Activated T-helper 9 cell treated with anti-CD3 and anti-CD28 coated beads, Interleukin-2, amount 50 U/mL, for 16 hours (primary cell): ENCODE data around the gene IGF1R.
"Not testable (repeated sequence)": the region's sequence is repeated elsewhere in the genome, so short reads cannot be mapped to it uniquely, and the experiment has no call there.

Experiments used
- DNase-seq: peaks from one replicate; pipeline ENCODE4 v3.0.0-alpha.2; 2020; ENCODE audit warnings: low read depth

IGF1R gene

DNA sequence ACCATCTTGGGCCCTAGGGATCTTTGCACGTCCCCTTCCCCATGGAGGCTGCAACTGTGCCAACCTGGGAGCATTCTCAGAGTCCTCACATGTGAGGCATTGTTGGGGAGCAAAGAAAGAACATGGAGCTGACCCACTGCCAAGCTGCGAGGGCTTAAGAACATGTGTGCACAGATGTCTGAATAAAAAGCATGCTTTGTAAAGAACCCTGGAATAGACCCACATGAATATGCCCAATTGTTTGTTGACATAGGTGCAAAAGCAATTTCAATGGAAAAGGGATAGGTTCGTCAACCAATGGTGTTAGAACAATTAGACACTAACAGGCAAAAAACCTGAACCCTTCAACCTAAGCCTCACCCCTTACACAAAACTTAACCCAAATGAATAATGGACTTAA is 349.9 kb downstream of the IGF1R start:
- no peak for DNase-seq

DNA sequence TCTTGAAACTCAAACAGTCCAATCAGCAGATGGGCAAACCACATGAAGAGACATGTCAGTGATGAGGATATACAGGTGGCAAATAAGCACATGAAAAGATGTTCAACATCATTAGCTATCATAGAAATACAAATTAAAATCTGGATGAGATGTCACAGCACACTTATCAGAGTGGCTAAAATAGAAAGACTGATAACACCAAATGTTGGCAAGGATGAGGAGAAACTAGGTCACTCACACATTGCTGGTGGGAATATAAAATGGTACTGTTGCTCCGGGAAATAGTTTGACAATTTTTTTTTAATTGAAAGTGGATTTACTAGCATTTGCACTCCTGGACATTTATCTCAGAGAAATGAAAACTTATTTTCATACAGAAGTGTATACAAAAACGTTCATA is 350.9 kb downstream of the IGF1R start:
- DNase-seq = no peak

DNA sequence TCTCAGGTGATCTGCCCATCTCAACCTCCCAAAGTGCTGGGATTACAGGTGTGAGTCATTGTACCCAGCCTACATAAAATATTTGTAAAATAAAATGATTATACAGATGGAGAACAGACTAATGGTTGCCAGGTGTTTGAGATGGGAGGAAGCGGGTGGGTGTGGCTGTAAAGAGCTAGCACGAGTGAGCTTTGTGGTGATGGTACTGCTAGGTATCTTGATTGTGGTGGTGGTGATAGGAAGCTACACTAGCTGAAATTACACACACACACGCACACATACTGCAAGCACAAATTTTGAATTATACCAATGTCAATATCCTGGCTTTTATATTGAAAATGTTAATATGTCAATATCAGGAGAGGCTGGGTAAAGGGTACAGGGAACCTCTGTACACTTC is 353.9 kb downstream of the IGF1R start:
- no peak for DNase-seq

DNA sequence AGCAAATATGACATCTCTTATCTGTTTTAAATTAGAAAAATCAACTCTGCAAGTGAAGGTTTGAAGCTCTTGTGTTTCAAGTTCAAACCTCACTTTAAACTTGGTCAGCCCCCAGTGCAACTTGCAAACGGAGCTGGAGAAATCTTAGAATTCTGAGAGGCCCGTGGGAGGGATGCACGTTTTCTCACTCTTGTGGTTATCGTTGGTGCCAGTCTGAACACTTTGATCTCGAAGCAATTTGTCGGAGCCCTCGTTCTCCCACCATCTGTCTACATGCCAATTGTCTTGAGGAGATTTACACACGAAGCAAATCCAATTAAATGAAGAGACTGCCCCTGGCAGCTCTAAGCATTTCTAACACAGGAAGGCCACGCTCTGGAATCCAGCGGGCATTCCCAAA is 355.0 kb downstream of the IGF1R start:
- not testable (repeated sequence) for DNase-seq

DNA sequence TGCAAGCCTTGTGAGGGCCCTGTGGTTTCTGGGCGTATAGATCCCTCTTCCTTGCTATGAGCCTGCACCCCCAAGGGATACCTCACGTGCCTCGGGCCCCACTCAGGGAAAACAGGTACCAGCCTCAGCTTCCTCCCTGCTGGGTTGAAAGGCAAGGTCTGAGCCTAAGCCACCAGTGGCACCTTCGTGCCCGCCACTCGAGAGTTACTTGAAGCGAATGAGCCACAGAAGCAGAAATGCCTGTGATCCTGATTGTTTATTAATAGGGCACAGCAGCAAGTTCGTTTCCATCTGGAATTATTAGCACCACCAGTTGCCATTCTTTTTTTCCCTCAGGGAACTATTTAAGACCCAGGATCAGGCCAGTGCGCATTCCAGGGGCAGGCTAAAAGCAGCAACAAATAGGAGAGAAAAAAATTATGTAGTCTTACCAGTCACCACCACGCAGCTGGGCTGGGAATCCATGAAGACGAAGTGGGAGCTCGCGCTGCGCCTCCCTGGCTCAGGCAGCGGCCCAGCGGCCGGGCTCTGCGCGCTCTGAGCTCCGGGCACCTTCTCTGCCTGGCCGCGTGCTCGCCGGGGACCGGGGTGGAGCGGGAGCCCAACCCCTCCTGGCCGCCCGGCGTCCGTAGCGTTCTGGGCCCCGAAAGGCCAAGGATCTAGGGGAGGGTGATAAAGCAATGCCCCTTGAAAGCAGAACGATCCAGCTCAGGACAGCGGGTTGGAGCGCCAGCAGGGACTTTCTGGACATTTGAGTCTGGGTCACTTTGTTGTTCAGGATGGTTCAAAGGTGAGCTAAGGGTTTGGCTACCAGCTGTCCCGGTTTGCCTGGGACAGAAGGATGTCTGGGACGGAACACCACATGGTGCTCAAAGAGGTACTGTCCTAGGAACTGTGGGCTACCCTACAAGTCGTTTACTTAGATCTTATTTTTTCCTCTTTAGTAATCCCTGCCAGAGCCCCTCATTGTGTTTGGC is 356.9 kb downstream of the IGF1R start:
- DNase-seq = not testable (repeated sequence)

DNA sequence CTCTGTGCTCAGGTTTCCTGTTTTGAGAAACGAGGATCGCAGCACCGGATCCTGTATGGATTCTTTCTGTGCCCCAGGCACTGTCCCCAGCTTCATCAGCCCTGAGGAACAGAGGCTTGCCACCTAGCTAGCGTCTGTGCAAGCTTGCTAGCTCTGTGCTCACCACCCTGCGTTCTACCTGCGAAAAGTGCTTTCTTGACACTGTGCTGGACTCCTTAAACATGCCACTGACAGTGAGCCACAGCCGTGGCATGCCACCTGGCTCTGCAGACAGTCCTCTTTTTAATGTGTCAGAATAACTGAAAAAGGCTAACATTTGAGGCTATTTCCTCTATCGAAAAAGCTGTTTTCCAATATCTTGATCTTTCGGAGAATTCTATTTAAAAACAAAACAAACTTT is 357.8 kb downstream of the IGF1R start:
- no peak for DNase-seq

DNA sequence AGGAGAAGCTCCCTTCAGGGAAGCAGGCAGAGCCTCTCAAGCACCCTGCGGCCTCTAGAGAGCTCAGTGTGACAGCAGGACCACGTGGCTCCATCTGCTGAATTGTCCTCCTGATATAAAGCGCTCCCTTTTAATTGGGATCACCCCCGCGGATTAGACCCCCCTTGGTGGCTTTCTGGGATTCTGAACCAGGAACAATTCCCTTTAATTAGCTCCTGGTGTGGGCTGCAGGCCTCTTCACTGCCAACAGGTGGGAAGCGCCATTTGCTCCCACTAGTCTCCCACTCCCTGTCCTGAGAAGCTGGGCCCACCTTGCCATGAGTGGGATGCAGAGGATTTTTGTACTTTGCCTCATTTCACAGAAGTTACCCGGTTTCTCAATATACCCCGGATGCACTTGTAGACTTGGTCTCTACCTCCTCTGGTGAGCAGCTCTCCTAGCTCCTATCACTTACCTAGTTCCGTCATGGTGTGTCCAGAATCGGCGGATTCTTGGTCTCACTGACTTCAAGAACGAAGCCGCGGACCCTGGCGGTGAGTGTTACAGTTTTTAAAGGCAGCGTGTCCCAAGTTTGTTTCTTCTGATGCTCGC is 358.7 kb downstream of the IGF1R start:
- no peak for DNase-seq

DNA sequence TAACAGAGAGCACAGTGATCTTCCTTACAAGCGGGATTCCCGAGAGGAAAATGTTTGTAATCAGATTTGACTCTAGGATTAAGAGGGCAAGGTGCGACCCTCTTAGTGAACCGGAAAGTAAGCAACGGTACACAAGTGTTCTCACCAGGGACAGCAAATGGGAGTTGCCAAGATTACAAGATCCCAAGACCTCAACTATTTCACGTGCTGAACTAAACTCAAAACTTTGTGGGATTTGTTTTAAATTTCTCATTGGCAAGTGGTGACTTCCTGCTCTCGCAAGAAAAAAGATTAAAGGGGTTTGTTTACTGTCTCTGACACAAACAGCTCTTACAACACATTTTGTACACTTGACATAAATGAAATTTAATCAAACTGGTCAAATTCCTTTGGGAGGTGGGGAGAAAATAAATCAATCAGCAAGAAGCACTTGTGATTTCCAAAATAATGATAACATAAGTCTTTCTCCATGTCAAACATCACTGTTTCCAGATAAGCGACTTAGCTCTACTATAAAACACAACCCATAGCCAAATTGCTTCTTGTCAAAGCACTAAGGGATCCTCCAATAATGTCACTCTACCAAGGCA is 361.5 kb downstream of the IGF1R start:
- no peak for DNase-seq

DNA sequence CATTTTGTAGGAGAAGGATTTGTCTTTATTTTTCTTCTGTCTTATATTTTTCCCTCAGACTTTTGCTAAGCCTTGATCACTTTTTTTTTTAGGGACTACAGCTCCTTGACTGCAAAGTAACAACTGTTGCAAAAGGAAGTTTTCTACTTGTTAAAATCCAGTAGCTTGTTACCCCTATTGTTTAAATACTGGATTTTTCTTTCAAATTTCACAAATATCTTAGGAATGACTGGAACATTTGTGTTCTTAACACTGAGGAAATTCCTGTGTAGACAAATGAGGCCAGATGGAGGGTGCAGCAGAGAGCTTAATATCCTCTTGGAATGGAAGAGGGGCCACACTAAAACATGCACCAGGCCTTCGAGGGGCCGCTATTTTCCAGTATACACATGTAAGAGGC is 362.4 kb downstream of the IGF1R start:
- DNase-seq = no peak
